ENCODE data around the gene GLTP.

GLTP gene

DNA sequence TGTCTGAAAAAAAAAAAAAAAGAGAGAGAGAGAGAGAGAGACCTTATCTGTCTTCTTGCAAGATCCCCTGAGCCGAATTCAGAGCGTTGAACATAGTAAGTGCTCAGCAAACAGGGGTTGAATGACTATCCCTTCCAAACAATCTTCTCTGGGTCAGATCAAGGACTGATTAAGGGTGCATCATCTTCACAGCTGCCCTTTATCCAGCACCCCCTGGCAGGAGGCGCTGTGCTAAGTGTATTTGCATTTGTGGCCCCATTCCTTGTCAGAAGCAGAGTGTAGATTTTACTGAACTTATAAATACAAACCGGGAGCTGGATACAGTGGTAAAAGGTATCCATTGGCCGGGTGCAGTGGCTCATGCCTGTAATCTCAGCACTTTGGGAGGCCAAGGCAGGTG, 38.3 kb downstream of the GLTP start:
- H4K20me1 ChIP-seq (ENCODE audit: low read depth, low read length): no peaks in the 10 kb centered on the region
- H3K4me3 ChIP-seq (ENCODE audit: insufficient read depth, low read length, poor library complexity, severe bottlenecking): no peak overlapping the region
- no peak for TF ChIP-seq EZH2phosphoT487 (conservative IDR thresholded peaks at IDR 0.05; ENCODE audit: low read length)
- TF ChIP-seq, protein P1, sequence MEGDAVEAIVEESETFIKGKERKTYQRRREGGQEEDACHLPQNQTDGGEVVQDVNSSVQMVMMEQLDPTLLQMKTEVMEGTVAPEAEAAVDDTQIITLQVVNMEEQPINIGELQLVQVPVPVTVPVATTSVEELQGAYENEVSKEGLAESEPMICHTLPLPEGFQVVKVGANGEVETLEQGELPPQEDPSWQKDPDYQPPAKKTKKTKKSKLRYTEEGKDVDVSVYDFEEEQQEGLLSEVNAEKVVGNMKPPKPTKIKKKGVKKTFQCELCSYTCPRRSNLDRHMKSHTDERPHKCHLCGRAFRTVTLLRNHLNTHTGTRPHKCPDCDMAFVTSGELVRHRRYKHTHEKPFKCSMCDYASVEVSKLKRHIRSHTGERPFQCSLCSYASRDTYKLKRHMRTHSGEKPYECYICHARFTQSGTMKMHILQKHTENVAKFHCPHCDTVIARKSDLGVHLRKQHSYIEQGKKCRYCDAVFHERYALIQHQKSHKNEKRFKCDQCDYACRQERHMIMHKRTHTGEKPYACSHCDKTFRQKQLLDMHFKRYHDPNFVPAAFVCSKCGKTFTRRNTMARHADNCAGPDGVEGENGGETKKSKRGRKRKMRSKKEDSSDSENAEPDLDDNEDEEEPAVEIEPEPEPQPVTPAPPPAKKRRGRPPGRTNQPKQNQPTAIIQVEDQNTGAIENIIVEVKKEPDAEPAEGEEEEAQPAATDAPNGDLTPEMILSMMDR (IDR thresholded peaks at IDR 0.05; ENCODE audit: insufficient read depth, low read length, poor library complexity, severe bottlenecking): no peak
- H3K4me2 ChIP-seq (ENCODE audit: low read depth, low read length, poor library complexity, severe bottlenecking): no peak overlapping the region
- no peaks in the 10 kb centered on the region for H3K9me3 ChIP-seq (ENCODE audit: insufficient read depth, low read length)
- no peaks in the 10 kb centered on the region for H3K27me3 ChIP-seq (ENCODE audit: low read length)
- H3K36me3 ChIP-seq (ENCODE audit: low read length): no peaks in the 10 kb centered on the region
- H3K9me2 ChIP-seq (replicated peaks; ENCODE audit: insufficient read depth, low read length): no peaks in the 10 kb centered on the region
- no peak overlapping the region for H2AFZ ChIP-seq (ENCODE audit: low read depth, low read length, severe bottlenecking)
- no peaks in the 10 kb centered on the region for H3F3A ChIP-seq (ENCODE audit: insufficient read depth)
- no peak overlapping the region for H3K27ac ChIP-seq (ENCODE audit: low read depth, low read length)
- H3K9ac ChIP-seq (ENCODE audit: low read length): no peak overlapping the region
- H3K79me2 ChIP-seq (ENCODE audit: insufficient read depth, low read length): no peaks in the 10 kb centered on the region

DNA sequence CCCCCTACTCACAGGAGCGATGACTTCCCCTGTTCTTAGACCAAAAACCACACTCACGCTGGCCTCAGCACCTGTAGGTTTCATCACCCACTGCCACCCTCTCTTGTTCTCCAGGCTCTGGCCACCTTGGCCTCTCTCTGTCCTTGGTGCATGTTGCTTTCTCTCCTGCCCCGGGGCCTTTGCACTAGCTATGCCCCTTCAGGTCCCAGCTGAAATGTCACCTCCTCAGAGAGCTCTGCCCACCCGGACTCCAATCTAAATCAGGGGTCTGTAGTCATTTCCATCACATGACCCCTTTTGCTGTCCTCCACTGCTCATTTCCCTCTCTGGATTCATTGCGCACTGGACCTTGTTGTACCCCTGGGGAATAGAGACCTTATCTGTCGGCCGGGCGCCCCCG, 39.0 kb downstream of the GLTP start:
- Histone ChIP-seq H3K9me3 (ENCODE audit: insufficient read depth, low read length) (no peaks in the 10 kb centered on the region), H3K36me3 (ENCODE audit: low read length) (no peaks in the 10 kb centered on the region), H3K27ac (ENCODE audit: low read depth, low read length) (no peak overlapping the region), H3K79me2 (ENCODE audit: insufficient read depth, low read length) (no peaks in the 10 kb centered on the region), H3K27me3 (ENCODE audit: low read length) (no peaks in the 10 kb centered on the region), H3K9ac (ENCODE audit: low read length) (no peak overlapping the region), H3K4me3 (ENCODE audit: insufficient read depth, low read length, poor library complexity, severe bottlenecking) (no peak overlapping the region), H3K4me2 (ENCODE audit: low read depth, low read length, poor library complexity, severe bottlenecking) (no peak overlapping the region), H3F3A (ENCODE audit: insufficient read depth) (no peaks in the 10 kb centered on the region), H2AFZ (ENCODE audit: low read depth, low read length, severe bottlenecking) (no peak overlapping the region), H4K20me1 (ENCODE audit: low read depth, low read length) (no peaks in the 10 kb centered on the region), H3K9me2 (replicated peaks; ENCODE audit: insufficient read depth, low read length) (no peaks in the 10 kb centered on the region)
- TF ChIP-seq, protein P1 (IDR thresholded peaks at IDR 0.05; ENCODE audit: insufficient read depth, low read length, poor library complexity, severe bottlenecking): no peak
- no peak for TF ChIP-seq EZH2phosphoT487 (conservative IDR thresholded peaks at IDR 0.05; ENCODE audit: low read length)

DNA sequence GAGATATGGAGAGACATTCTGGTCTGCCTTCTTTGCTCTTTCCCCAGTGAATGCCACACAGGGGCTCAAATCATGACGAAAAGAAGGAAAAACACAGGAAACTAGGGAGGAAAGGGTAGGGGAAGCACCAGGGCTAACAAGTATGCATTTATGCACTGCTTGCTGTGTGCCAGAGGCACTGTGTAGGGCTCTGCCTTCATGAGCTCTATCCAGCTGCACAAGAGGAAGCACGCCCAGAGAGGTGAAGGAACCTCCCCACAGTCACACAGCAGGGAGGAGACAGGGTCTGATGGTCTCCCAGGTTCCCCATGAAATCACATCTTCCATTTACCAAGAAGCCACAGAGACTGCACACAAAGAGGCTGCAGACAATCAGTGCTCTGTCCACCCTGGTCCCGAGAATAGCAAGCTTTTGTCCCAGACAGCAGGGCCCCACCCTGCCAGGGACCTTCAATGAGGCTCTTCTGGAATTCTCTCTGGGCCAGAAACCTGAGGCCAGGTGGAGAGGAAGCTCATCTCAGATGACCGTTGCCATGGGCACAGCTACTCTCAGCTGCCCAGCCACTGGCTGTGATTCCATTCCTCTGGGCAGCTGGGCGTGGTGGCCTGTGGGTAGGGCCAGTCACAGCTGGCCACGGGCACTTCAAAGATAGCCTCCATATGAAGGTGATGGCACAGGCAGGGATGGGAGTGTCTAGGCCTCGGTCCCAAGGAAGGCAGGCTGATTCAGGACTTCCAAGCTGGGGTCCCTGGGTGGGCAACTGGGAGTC, 39.9 kb downstream of the GLTP start:
- Histone ChIP-seq H3K4me2 (ENCODE audit: low read depth, low read length, poor library complexity, severe bottlenecking) (no peak overlapping the region), H3K9ac (ENCODE audit: low read length) (no peak overlapping the region), H3K4me3 (ENCODE audit: insufficient read depth, low read length, poor library complexity, severe bottlenecking) (no peak overlapping the region), H2AFZ (ENCODE audit: low read depth, low read length, severe bottlenecking) (no peak overlapping the region), H3F3A (ENCODE audit: insufficient read depth) (no peaks in the 10 kb centered on the region), H3K9me2 (replicated peaks; ENCODE audit: insufficient read depth, low read length) (no peaks in the 10 kb centered on the region), H3K27me3 (ENCODE audit: low read length) (no peaks in the 10 kb centered on the region), H4K20me1 (ENCODE audit: low read depth, low read length) (no peaks in the 10 kb centered on the region), H3K9me3 (ENCODE audit: insufficient read depth, low read length) (no peaks in the 10 kb centered on the region), H3K79me2 (ENCODE audit: insufficient read depth, low read length) (no peaks in the 10 kb centered on the region), H3K27ac (ENCODE audit: low read depth, low read length) (no peak overlapping the region), H3K36me3 (ENCODE audit: low read length) (no peaks in the 10 kb centered on the region)
- TF ChIP-seq, protein P1 (IDR thresholded peaks at IDR 0.05; ENCODE audit: insufficient read depth, low read length, poor library complexity, severe bottlenecking): no peak
- no peak for TF ChIP-seq EZH2phosphoT487 (conservative IDR thresholded peaks at IDR 0.05; ENCODE audit: low read length)
